ENCODE data around the gene RBBP5.

The RBBP5 gene

GRCh38 chr1:205071028-205071409 lies 50.8 kb downstream of the RBBP5 start:
- peaks cover 0 to 8% (median 0%) of the 10 kb centered on the region in 3 experiments for H3K27me3 ChIP-seq (ENCODE audit: control insufficient read depth in 3 of 3, insufficient read depth in 3 of 3, low read depth in 1 of 3, low read length in 3 of 3)
- peaks cover 0 to 3% of the 10 kb centered on the region in 2 donors for H3K4me1 ChIP-seq (ENCODE audit: control insufficient read depth in 2 of 2, insufficient read depth in 1 of 2, low read depth in 1 of 2, low read length in 2 of 2)
- H4K8ac ChIP-seq (ENCODE audit: low read depth, low read length), result no peak overlapping the region
- no peak overlapping the region for H3K9ac ChIP-seq (ENCODE audit: low read depth, low read length, poor library complexity)
- DNase-seq (ENCODE audit: low spot score), result no peak
- H3K9me3 ChIP-seq (replicated peaks in 1 of 2; ENCODE audit: control insufficient read depth in 2 of 2, insufficient read depth in 1 of 2, low read depth in 1 of 2, low read length in 2 of 2), result no peaks in the 10 kb centered on the region
- H3K18ac ChIP-seq (ENCODE audit: low read length), result no peak overlapping the region
- H3K4me2 ChIP-seq (ENCODE audit: insufficient read depth, low read length, poor library complexity, severe bottlenecking), result no peak overlapping the region
- H4K91ac ChIP-seq (ENCODE audit: low read depth, low read length, poor library complexity), result no peak overlapping the region
- no peak overlapping the region for H2BK120ac ChIP-seq (ENCODE audit: low read depth, low read length)
- H3K4me3 ChIP-seq (ENCODE audit: low read length in 2 of 2), result no peak overlapping the region
- H3K23ac ChIP-seq (ENCODE audit: low read depth, low read length, poor library complexity), result no peak overlapping the region
- H3K36me3 ChIP-seq (replicated peaks in 1 of 2; ENCODE audit: control insufficient read depth in 2 of 2, insufficient read depth in 2 of 2, low read length in 2 of 2), result no peaks in the 10 kb centered on the region
- no peak overlapping the region for H2BK5ac ChIP-seq (ENCODE audit: low read length)
- H2BK12ac ChIP-seq (ENCODE audit: low read length), result no peak overlapping the region
- no peak overlapping the region for H2BK15ac ChIP-seq (ENCODE audit: low read length)
- no CpG with 5 or more reads among the region's 2 CpGs for WGBS, 2 donors (ENCODE audit: extremely low coverage in 2 of 2, insufficient read length in 2 of 2, insufficient replicate concordance in 1 of 2)
- H3K4ac ChIP-seq (ENCODE audit: low read length), result no peak overlapping the region
- no peak overlapping the region for H3K14ac ChIP-seq (ENCODE audit: low read length)
- no peaks in the 10 kb centered on the region for H3K79me1 ChIP-seq (ENCODE audit: low read depth, low read length)
- no peak overlapping the region for H2AK5ac ChIP-seq (ENCODE audit: low read depth, low read length)
- H3K27ac ChIP-seq (replicated peaks; ENCODE audit: low read length), result no peak overlapping the region
- H2AFZ ChIP-seq (ENCODE audit: low read length), result peak overlapping the region; percentile 19

- WGBS, 2 donors (ENCODE audit: extremely low coverage in 2 of 2, insufficient read length in 2 of 2, insufficient replicate concordance in 1 of 2), result no CpG with 5 or more reads among the region's 42 CpGs
- H3K4ac ChIP-seq (ENCODE audit: low read length), result no peak overlapping the region
- H3K4me2 ChIP-seq (ENCODE audit: insufficient read depth, low read length, poor library complexity, severe bottlenecking), result no peak overlapping the region
- peak overlapping the region; percentile 36 for H3K9ac ChIP-seq (ENCODE audit: low read depth, low read length, poor library complexity)
- H2BK15ac ChIP-seq (ENCODE audit: low read length), result peak overlapping the region; percentile 7
- no peak for DNase-seq (ENCODE audit: low spot score)
- no peak overlapping the region for H2BK120ac ChIP-seq (ENCODE audit: low read depth, low read length)
- H3K79me1 ChIP-seq (ENCODE audit: low read depth, low read length), result no peaks in the 10 kb centered on the region
- H3K23ac ChIP-seq (ENCODE audit: low read depth, low read length, poor library complexity), result peak overlapping the region; percentile 4
- no peak overlapping the region for H2BK12ac ChIP-seq (ENCODE audit: low read length)
- H3K4me1 ChIP-seq (ENCODE audit: control insufficient read depth in 2 of 2, insufficient read depth in 1 of 2, low read depth in 1 of 2, low read length in 2 of 2), result peaks cover 0 to 3% of the 10 kb centered on the region in 2 donors
- no peak overlapping the region for H4K91ac ChIP-seq (ENCODE audit: low read depth, low read length, poor library complexity)
- no peak overlapping the region for H3K14ac ChIP-seq (ENCODE audit: low read length)
- H3K4me3 ChIP-seq (ENCODE audit: low read length in 2 of 2), result no peak overlapping the region
- no peak overlapping the region for H2AK5ac ChIP-seq (ENCODE audit: low read depth, low read length)
- H3K36me3 ChIP-seq (replicated peaks in 1 of 2; ENCODE audit: control insufficient read depth in 2 of 2, insufficient read depth in 2 of 2, low read length in 2 of 2), result no peaks in the 10 kb centered on the region
- H3K27me3 ChIP-seq (ENCODE audit: control insufficient read depth in 3 of 3, insufficient read depth in 3 of 3, low read depth in 1 of 3, low read length in 3 of 3), result peaks cover 0 to 10% (median 0%) of the 10 kb centered on the region in 3 experiments
- H2AFZ ChIP-seq (ENCODE audit: low read length), result no peak overlapping the region
- H3K27ac ChIP-seq (replicated peaks; ENCODE audit: low read length), result no peak overlapping the region
- no peak overlapping the region for H4K8ac ChIP-seq (ENCODE audit: low read depth, low read length)
- no peak overlapping the region for H2BK5ac ChIP-seq (ENCODE audit: low read length)
- peak overlapping the region; percentile 49 for H3K18ac ChIP-seq (ENCODE audit: low read length)
- H3K9me3 ChIP-seq (replicated peaks in 1 of 2; ENCODE audit: control insufficient read depth in 2 of 2, insufficient read depth in 1 of 2, low read depth in 1 of 2, low read length in 2 of 2), result no peaks in the 10 kb centered on the region
Measured at GRCh38 chr1:205069371-205070125, 52.2 kb downstream of the RBBP5 start.

- no peak overlapping the region for H2BK15ac ChIP-seq (ENCODE audit: low read length)
- no peaks in the 10 kb centered on the region for H3K36me3 ChIP-seq (replicated peaks in 1 of 2; ENCODE audit: control insufficient read depth in 2 of 2, insufficient read depth in 2 of 2, low read length in 2 of 2)
- H3K79me1 ChIP-seq (ENCODE audit: low read depth, low read length), result no peaks in the 10 kb centered on the region
- no peak overlapping the region for H3K27ac ChIP-seq (replicated peaks; ENCODE audit: low read length)
- no peak overlapping the region for H3K4me2 ChIP-seq (ENCODE audit: insufficient read depth, low read length, poor library complexity, severe bottlenecking)
- peaks cover 0 to 10% (median 0%) of the 10 kb centered on the region in 3 experiments for H3K27me3 ChIP-seq (ENCODE audit: control insufficient read depth in 3 of 3, insufficient read depth in 3 of 3, low read depth in 1 of 3, low read length in 3 of 3)
- no peak overlapping the region for H3K4ac ChIP-seq (ENCODE audit: low read length)
- H3K18ac ChIP-seq (ENCODE audit: low read length), result no peak overlapping the region
- peaks cover 0 to 3% of the 10 kb centered on the region in 2 donors for H3K4me1 ChIP-seq (ENCODE audit: control insufficient read depth in 2 of 2, insufficient read depth in 1 of 2, low read depth in 1 of 2, low read length in 2 of 2)
- no peak overlapping the region for H3K9ac ChIP-seq (ENCODE audit: low read depth, low read length, poor library complexity)
- no peak overlapping the region for H3K4me3 ChIP-seq (ENCODE audit: low read length in 2 of 2)
- no peak overlapping the region for H2AK5ac ChIP-seq (ENCODE audit: low read depth, low read length)
- H2BK5ac ChIP-seq (ENCODE audit: low read length), result no peak overlapping the region
- no peak overlapping the region for H2BK120ac ChIP-seq (ENCODE audit: low read depth, low read length)
- no peak overlapping the region for H2AFZ ChIP-seq (ENCODE audit: low read length)
- no peaks in the 10 kb centered on the region for H3K9me3 ChIP-seq (replicated peaks in 1 of 2; ENCODE audit: control insufficient read depth in 2 of 2, insufficient read depth in 1 of 2, low read depth in 1 of 2, low read length in 2 of 2)
- no peak for DNase-seq (ENCODE audit: low spot score)
- H4K8ac ChIP-seq (ENCODE audit: low read depth, low read length), result no peak overlapping the region
- H3K14ac ChIP-seq (ENCODE audit: low read length), result no peak overlapping the region
- no peak overlapping the region for H3K23ac ChIP-seq (ENCODE audit: low read depth, low read length, poor library complexity)
- no peak overlapping the region for H4K91ac ChIP-seq (ENCODE audit: low read depth, low read length, poor library complexity)
- WGBS, 2 donors (ENCODE audit: extremely low coverage in 2 of 2, insufficient read length in 2 of 2, insufficient replicate concordance in 1 of 2), result no CpG with 5 or more reads among the region's 2 CpGs
- no peak overlapping the region for H2BK12ac ChIP-seq (ENCODE audit: low read length)
Measured at GRCh38 chr1:205068457-205069040, 53.2 kb downstream of the RBBP5 start.

- Histone ChIP-seq H2BK5ac (ENCODE audit: low read length) (no peak overlapping the region), H3K4me1 (ENCODE audit: control insufficient read depth in 2 of 2, insufficient read depth in 1 of 2, low read depth in 1 of 2, low read length in 2 of 2) (peaks cover 0 to 3% of the 10 kb centered on the region in 2 donors), H2AFZ (ENCODE audit: low read length) (no peak overlapping the region), H2BK12ac (ENCODE audit: low read length) (no peak overlapping the region), H3K18ac (ENCODE audit: low read length) (no peak overlapping the region), H3K27ac (replicated peaks; ENCODE audit: low read length) (no peak overlapping the region), H3K4me3 (ENCODE audit: low read length in 2 of 2) (no peak overlapping the region), H3K4me2 (ENCODE audit: insufficient read depth, low read length, poor library complexity, severe bottlenecking) (no peak overlapping the region), H3K79me1 (ENCODE audit: low read depth, low read length) (no peaks in the 10 kb centered on the region), H2BK15ac (ENCODE audit: low read length) (no peak overlapping the region), H2AK5ac (ENCODE audit: low read depth, low read length) (no peak overlapping the region), H3K9me3 (replicated peaks in 1 of 2; ENCODE audit: control insufficient read depth in 2 of 2, insufficient read depth in 1 of 2, low read depth in 1 of 2, low read length in 2 of 2) (no peaks in the 10 kb centered on the region), H4K8ac (ENCODE audit: low read depth, low read length) (no peak overlapping the region), H3K9ac (ENCODE audit: low read depth, low read length, poor library complexity) (no peak overlapping the region), H3K4ac (ENCODE audit: low read length) (no peak overlapping the region), H3K23ac (ENCODE audit: low read depth, low read length, poor library complexity) (no peak overlapping the region), H3K14ac (ENCODE audit: low read length) (no peak overlapping the region), H2BK120ac (ENCODE audit: low read depth, low read length) (no peak overlapping the region), H4K91ac (ENCODE audit: low read depth, low read length, poor library complexity) (no peak overlapping the region), H3K27me3 (ENCODE audit: control insufficient read depth in 3 of 3, insufficient read depth in 3 of 3, low read depth in 1 of 3, low read length in 3 of 3) (peaks cover 0 to 7% (median 0%) of the 10 kb centered on the region in 3 experiments), H3K36me3 (replicated peaks in 1 of 2; ENCODE audit: control insufficient read depth in 2 of 2, insufficient read depth in 2 of 2, low read length in 2 of 2) (no peaks in the 10 kb centered on the region)
- no peak for DNase-seq (ENCODE audit: low spot score)
- no CpG with 5 or more reads among the region's 4 CpGs for WGBS, 2 donors (ENCODE audit: extremely low coverage in 2 of 2, insufficient read length in 2 of 2, insufficient replicate concordance in 1 of 2)
Measured at GRCh38 chr1:205068001-205068400, 53.8 kb downstream of the RBBP5 start.

Measured in neuronal stem cell (in vitro differentiated cells).